Activated naive CD8-positive, alpha-beta T cell treated with anti-CD3 and anti-CD28 coated beads for 36 hours (primary cell): ENCODE results near the gene SHH. TPM values are rescaled to one million over a fixed set of nuclear protein-coding genes. Genes with fewer than 3 reads are reported as not detected.

ENCODE experiments used
- DNase-seq: peaks from one replicate; pipeline ENCODE4 v3.0.0; 2021
- H3K27ac Mint-ChIP-seq: one replicate; pipeline ENCODE4 v1.8.0; 2022; ENCODE audit warnings: mild to moderate bottlenecking, moderate library complexity, mixed read lengths
- H3K27me3 Mint-ChIP-seq: one replicate; pipeline ENCODE4 v1.8.0; 2022; ENCODE audit warnings: mild to moderate bottlenecking, mixed read lengths
- H3K36me3 Mint-ChIP-seq: one replicate; pipeline ENCODE4 v1.8.0; 2021; ENCODE audit warnings: mild to moderate bottlenecking, mixed read lengths
- H3K4me1 Mint-ChIP-seq: one replicate; pipeline ENCODE4 v1.8.0; 2021; ENCODE audit warnings: mixed read lengths
- H3K4me3 Mint-ChIP-seq: one replicate; pipeline ENCODE4 v1.8.0; 2022; ENCODE audit warnings: mild to moderate bottlenecking, moderate library complexity, mixed read lengths
- H3K9me3 Mint-ChIP-seq: one replicate; pipeline ENCODE4 v1.8.0; 2022; ENCODE audit warnings: mixed read lengths
- total RNA-seq, 2 experiments: library from RNA; stranded (reverse); gene quantifications; one replicate each; pipeline ENCODE4 v1.2.3, GENCODE V29; 2021

The SHH gene
- total RNA-seq, 2 experiments from 2014 or later, result not detected

- no peak for DNase-seq
- no peak overlapping the region for H3K27ac Mint-ChIP-seq
- H3K27me3 Mint-ChIP-seq, result no peaks in the 10 kb centered on the region
- no peak overlapping the region for H3K4me3 Mint-ChIP-seq
- peaks cover 44% of the 10 kb centered on the region for H3K36me3 Mint-ChIP-seq
- H3K9me3 Mint-ChIP-seq, result no peaks in the 10 kb centered on the region
- peaks cover 84% of the 10 kb centered on the region for H3K4me1 Mint-ChIP-seq
Observed at GRCh38 chr7:155750255-155751125, 61.8 kb downstream of the SHH start.

Other genes with a start within 250 kb of the SHH start
- 10 to 100 TPM; 69.8 to 74.6 TPM for gene RBM33, start 167.8 kb downstream of the SHH start, total RNA-seq